Measurements from ENCODE around the gene CIDEA. TPM values are rescaled to one million over a fixed set of nuclear protein-coding genes. Genes with fewer than 3 reads are reported as not detected.

The CIDEA gene
- total RNA-seq, 1 experiment from 2014 or later = not detected

DNA sequence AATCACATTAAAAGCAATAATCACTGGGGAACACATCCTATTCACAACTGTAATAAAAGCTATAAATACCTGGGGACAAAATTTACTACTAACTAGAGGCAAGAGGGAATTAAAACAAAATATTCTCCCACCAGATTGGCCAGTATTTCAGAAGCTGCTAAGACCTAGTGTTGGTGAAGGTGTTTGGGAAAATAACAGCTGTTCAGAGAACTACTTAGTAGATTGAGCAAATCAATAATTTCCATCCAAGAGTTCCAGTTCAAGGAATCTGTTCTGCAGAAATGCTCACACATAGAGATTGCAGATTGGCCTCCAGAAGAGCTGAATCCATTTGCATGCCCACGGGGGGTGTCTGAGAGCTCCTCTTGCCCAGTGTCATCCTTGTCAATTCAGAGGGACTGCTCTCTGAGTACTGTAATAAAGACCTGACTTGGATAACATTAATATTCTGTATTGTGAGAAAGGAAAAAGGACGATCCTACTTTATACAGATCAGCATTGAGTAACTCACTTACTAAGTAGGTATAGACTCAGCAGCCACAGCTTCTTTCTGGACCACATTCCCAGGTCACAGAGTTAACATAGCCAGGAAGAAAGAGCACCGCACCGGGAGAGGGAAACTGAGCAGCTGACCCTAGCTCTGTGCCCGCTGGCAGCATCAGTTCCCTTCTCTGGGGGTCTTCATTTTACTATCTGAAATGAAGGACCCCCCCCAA is 59.5 kb downstream of the CIDEA start:
- H2AK5ac ChIP-seq (ENCODE audit: insufficient read length, low read length) = no peak overlapping the region
- no peak overlapping the region for H2AFZ ChIP-seq (ENCODE audit: low read length)
- H2BK12ac ChIP-seq (ENCODE audit: insufficient read length, low read depth, low read length) = no peak overlapping the region
- no peaks in the 10 kb centered on the region for H3K79me1 ChIP-seq (ENCODE audit: insufficient read depth, low read depth, low read length, poor library complexity, severe bottlenecking)
- peaks cover 4% of the 10 kb centered on the region for H3K23me2 ChIP-seq (ENCODE audit: insufficient read length, low read depth, low read length, poor library complexity, severe bottlenecking)
- H3K27ac ChIP-seq (ENCODE audit: insufficient read length, low read depth, low read length) = no peak overlapping the region
- DNase-seq = no peak
- no peak overlapping the region for H3K56ac ChIP-seq (ENCODE audit: insufficient read length, low read depth, low read length)
- H3K4ac ChIP-seq (ENCODE audit: low read depth, low read length) = no peak overlapping the region
- no peak overlapping the region for H2BK15ac ChIP-seq (ENCODE audit: low read depth, low read length)
- peaks cover 4% of the 10 kb centered on the region for H3K9me3 ChIP-seq (ENCODE audit: control insufficient read depth, low read depth, low read length)
- no peak overlapping the region for H3K23ac ChIP-seq (ENCODE audit: insufficient read length, low read depth, low read length)
- H3K27me3 Mint-ChIP-seq (ENCODE audit: low read depth) = peaks cover 1% of the 10 kb centered on the region; the same call in 1 of the 2 replicates
- no peaks in the 10 kb centered on the region for H3K4me1 ChIP-seq (ENCODE audit: insufficient read depth, low read length)
- H3K36me3 Mint-ChIP-seq (ENCODE audit: insufficient read depth in 1 of 3, low read depth in 3 of 3) = peaks cover 36 to 81% (median 38%) of the 10 kb centered on the region in 3 experiments
- TF ChIP-seq, protein P1, sequence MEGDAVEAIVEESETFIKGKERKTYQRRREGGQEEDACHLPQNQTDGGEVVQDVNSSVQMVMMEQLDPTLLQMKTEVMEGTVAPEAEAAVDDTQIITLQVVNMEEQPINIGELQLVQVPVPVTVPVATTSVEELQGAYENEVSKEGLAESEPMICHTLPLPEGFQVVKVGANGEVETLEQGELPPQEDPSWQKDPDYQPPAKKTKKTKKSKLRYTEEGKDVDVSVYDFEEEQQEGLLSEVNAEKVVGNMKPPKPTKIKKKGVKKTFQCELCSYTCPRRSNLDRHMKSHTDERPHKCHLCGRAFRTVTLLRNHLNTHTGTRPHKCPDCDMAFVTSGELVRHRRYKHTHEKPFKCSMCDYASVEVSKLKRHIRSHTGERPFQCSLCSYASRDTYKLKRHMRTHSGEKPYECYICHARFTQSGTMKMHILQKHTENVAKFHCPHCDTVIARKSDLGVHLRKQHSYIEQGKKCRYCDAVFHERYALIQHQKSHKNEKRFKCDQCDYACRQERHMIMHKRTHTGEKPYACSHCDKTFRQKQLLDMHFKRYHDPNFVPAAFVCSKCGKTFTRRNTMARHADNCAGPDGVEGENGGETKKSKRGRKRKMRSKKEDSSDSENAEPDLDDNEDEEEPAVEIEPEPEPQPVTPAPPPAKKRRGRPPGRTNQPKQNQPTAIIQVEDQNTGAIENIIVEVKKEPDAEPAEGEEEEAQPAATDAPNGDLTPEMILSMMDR (conservative IDR thresholded peaks at IDR 0.05) = no peak
- H3K4me2 ChIP-seq (ENCODE audit: insufficient read depth, insufficient read length, low read length) = no peak overlapping the region
- H4K5ac ChIP-seq (ENCODE audit: insufficient read length, low read depth, low read length) = no peak overlapping the region
- H4K8ac ChIP-seq (replicated peaks; ENCODE audit: insufficient read length, low read depth, low read length) = no peak overlapping the region
- H3K9ac ChIP-seq (ENCODE audit: extremely low read depth, insufficient read length, low read length) = no peak overlapping the region
- H3K18ac ChIP-seq (ENCODE audit: insufficient read length, low read depth, low read length) = no peak overlapping the region
- H2BK120ac ChIP-seq (ENCODE audit: low read depth, low read length, poor library complexity, severe bottlenecking) = no peak overlapping the region
- no peak overlapping the region for H3K4me3 Mint-ChIP-seq
- peaks cover 23 to 24% of the 10 kb centered on the region in 2 experiments for H3K4me1 Mint-ChIP-seq
- peaks cover 5 to 12% of the 10 kb centered on the region in 2 experiments; a peak in 4 of 5 replicates for H3K9me3 Mint-ChIP-seq
- no CpG with 5 or more reads among the region's 5 CpGs for WGBS (ENCODE audit: extremely low coverage, insufficient read length, low lambda C conversion rate)
- H3T11ph ChIP-seq (ENCODE audit: low read length) = no peak overlapping the region
- peaks cover 2% of the 10 kb centered on the region; the same call in 1 of the 2 replicates for H3K79me2 ChIP-seq (ENCODE audit: insufficient read depth, low read length)
- H4K20me1 ChIP-seq (ENCODE audit: control insufficient read depth, insufficient read depth, insufficient read length) = no peaks in the 10 kb centered on the region
- H4K91ac ChIP-seq (ENCODE audit: insufficient read length, low read depth, low read length) = no peak overlapping the region
- no peak overlapping the region for H2BK20ac ChIP-seq (ENCODE audit: low read depth, low read length, poor library complexity, severe bottlenecking)
- H3K27me3 ChIP-seq (ENCODE audit: insufficient read depth, low read length) = no peaks in the 10 kb centered on the region
- H3K14ac ChIP-seq (ENCODE audit: insufficient read depth, low read length) = no peak overlapping the region
- no peak overlapping the region for H3K27ac Mint-ChIP-seq
- H2BK5ac ChIP-seq (ENCODE audit: insufficient read length, low read length) = no peak overlapping the region
